ENCODE measurements around the gene STAT1.

Gene STAT1

GRCh38 chr2:191013932-191014652, at the start of gene STAT1:
Gene STAT1, minus strand, starts transcription at chr2:191014171. Its CDS starts 4,168 bp downstream, at chr2:191010003.
- peak; percentile 89 for DNase-seq

GRCh38 chr2:191063584-191063983, 49.6 kb upstream of the STAT1 start:
- no peak for DNase-seq

- no peak for DNase-seq
Observed at GRCh38 chr2:191061381-191061980, 47.5 kb upstream of the STAT1 start.

- no peak for DNase-seq
Observed at GRCh38 chr2:191059308-191059707, 45.3 kb upstream of the STAT1 start.

- no peak for DNase-seq
Observed at GRCh38 chr2:191056228-191056627, 42.3 kb upstream of the STAT1 start.

- DNase-seq: no peak
Observed at GRCh38 chr2:191053256-191053655, 39.3 kb upstream of the STAT1 start.

GRCh38 chr2:191051825-191052778, 38.1 kb upstream of the STAT1 start:
- DNase-seq: peak; percentile 34

GRCh38 chr2:191051177-191051576, 37.2 kb upstream of the STAT1 start:
- DNase-seq: no peak

- DNase-seq: no peak
Observed at GRCh38 chr2:191050640-191050987, 36.6 kb upstream of the STAT1 start.

GRCh38 chr2:191049728-191050639, 36.0 kb upstream of the STAT1 start:
- DNase-seq: no peak

- DNase-seq: no peak
Observed at GRCh38 chr2:191048073-191048472, 34.1 kb upstream of the STAT1 start.

GRCh38 chr2:191045141-191045540, 31.2 kb upstream of the STAT1 start:
- DNase-seq: no peak

GRCh38 chr2:191043438-191043837, 29.5 kb upstream of the STAT1 start:
- DNase-seq: no peak

GRCh38 chr2:191041418-191042161, 27.6 kb upstream of the STAT1 start:
- DNase-seq: no peak

GRCh38 chr2:191039616-191040015, 25.6 kb upstream of the STAT1 start:
- no peak for DNase-seq

GRCh38 chr2:191038741-191039140, 24.8 kb upstream of the STAT1 start:
- no peak for DNase-seq

GRCh38 chr2:191038241-191038725, 24.3 kb upstream of the STAT1 start:
- no peak for DNase-seq

- no peak for DNase-seq
Observed at GRCh38 chr2:191037351-191037750, 23.4 kb upstream of the STAT1 start.

GRCh38 chr2:191036363-191036762, 22.4 kb upstream of the STAT1 start:
- no peak for DNase-seq

- DNase-seq: no peak
Observed at GRCh38 chr2:191032588-191033429, 18.8 kb upstream of the STAT1 start.

GRCh38 chr2:191031256-191031655, 17.3 kb upstream of the STAT1 start:
- no peak for DNase-seq

All from NCI-H2107 (cell line).